Lung (tissue), 13 donors: ENCODE measurements around the gene ROS1. TPM values are rescaled to one million over a fixed set of nuclear protein-coding genes. Genes with fewer than 3 reads are reported as not detected.
"Not testable (repeated sequence)": the region's sequence is repeated elsewhere in the genome, so short reads cannot be mapped to it uniquely, and the experiment has no call there.

Source experiments
- ATAC-seq: fragments of 200-7000 bp; cut with Tn5 transposase; one replicate; pipeline ENCODE4 v1.9.1; 2020; ENCODE audit warnings: moderate number of reproducible peaks; ENCODE audit not compliant: insufficient read depth, low FRiP score
- DNase-seq, 3 donors: peaks; one replicate each; pipeline ENCODE4 v3.0.0-alpha.2; 2013 to 2017
- H3K27ac ChIP-seq, 2 donors: one replicate each; pipeline ENCODE4 v1.5.1; 2013; ENCODE audit warnings: mild to moderate bottlenecking in 2 of 2, moderate library complexity in 2 of 2, control low read depth in 1 of 2, inconsistent platforms in 1 of 2, low read depth in 1 of 2, low read length in 1 of 2
- H3K27me3 ChIP-seq, 3 donors: one replicate each; pipeline ENCODE4 v1.5.1; 2013; ENCODE audit warnings: low read length in 2 of 3; ENCODE audit not compliant: control insufficient read depth in 3 of 3, insufficient read depth in 3 of 3
- H3K36me3 ChIP-seq, 4 donors: one replicate each; pipeline ENCODE4 v1.5.1; 2013; ENCODE audit warnings: low read length in 4 of 4, mild to moderate bottlenecking in 1 of 4, moderate library complexity in 1 of 4; ENCODE audit not compliant: control insufficient read depth in 4 of 4, insufficient read depth in 4 of 4
- H3K4me1 ChIP-seq, 5 donors: one replicate each; pipeline ENCODE4 v1.5.1; 2013; ENCODE audit warnings: low read length in 5 of 5, mild to moderate bottlenecking in 2 of 5, moderate library complexity in 1 of 5; ENCODE audit not compliant: control insufficient read depth in 5 of 5, insufficient read depth in 5 of 5
- H3K4me3 ChIP-seq: one replicate; pipeline ENCODE4 v1.5.1; 2013; ENCODE audit warnings: mild to moderate bottlenecking, control low read depth, moderate library complexity
- H3K9ac ChIP-seq, 2 donors: one replicate each; pipeline ENCODE4 v1.5.1; 2013; ENCODE audit warnings: low read length in 2 of 2, control low read depth in 1 of 2; ENCODE audit not compliant: insufficient read depth in 1 of 2
- H3K9me3 ChIP-seq, 4 donors: one replicate each; pipeline ENCODE4 v1.5.1; 2013; ENCODE audit warnings: low read length in 3 of 4, mild to moderate bottlenecking in 1 of 4, moderate library complexity in 1 of 4; ENCODE audit not compliant: control insufficient read depth in 4 of 4, insufficient read depth in 3 of 4
- CTCF ChIP-seq: IDR thresholded peaks from 2 replicates; pipeline ENCODE4 v1.5.1; 2012; ENCODE audit warnings: mild to moderate bottlenecking; ENCODE audit errors: control extremely low read depth, extremely low read depth
- WGBS, 2 donors: extraction: QIAGEN DNeasy Blood & Tissue Kit; methylation state at CpG; one replicate each; pipeline ENCODE4 v1.1.7; 2013; 5-methylcytosine and 5-hydroxymethylcytosine counted together
- polyA plus RNA-seq, 2 donors: library from polyadenylated mRNA; stranded (reverse); fragments of 200-250 nt; gene quantifications; one replicate each; pipeline ENCODE4 v1.2.1, GENCODE V29; 2013
- small RNA-seq: library from RNA; depleted of rRNA; stranded (forward); fragments of <200 nt; gene quantifications from one replicate; pipeline ENCODE3, GENCODE V24; 2014; ENCODE audit warnings: low replicate concordance
- total RNA-seq, 2 donors: library from RNA; depleted of rRNA in 1 of 2; stranded (reverse); fragments of >200 nt in 1 of 2; gene quantifications; one replicate each; pipeline ENCODE4 v1.2.1, GENCODE V29; 2014 to 2021
- donor health status: control.
- donor health status: control.
- donor health status: Bipolar disorder and iron deficiency.
- donor health status: healthy.
- donor health status: DM: yes; HTN: yes; CAD: no.

ROS1 gene
- total and polyA plus RNA-seq, 4 donors = 15.5 to 263 (median 59.4) TPM

GRCh38 chr6:117262799-117263198 is 162.9 kb downstream of the ROS1 start:
- peaks cover 7 to 84% (median 78%) of the 10 kb centered on the region in 3 donors for H3K27me3 ChIP-seq
- no peak overlapping the region for H3K9ac ChIP-seq
- peak in 1 of 3 donors; percentile 10 for DNase-seq
- peaks cover 0 to 11% (median 0%) of the 10 kb centered on the region in 4 donors for H3K9me3 ChIP-seq
- ATAC-seq = no peak
- H3K4me1 ChIP-seq = peaks cover 0 to 20% (median 0%) of the 10 kb centered on the region in 5 donors
- no peak for TF ChIP-seq CTCF
- H3K4me3 ChIP-seq = no peak overlapping the region
- H3K36me3 ChIP-seq = no peaks in the 10 kb centered on the region
- WGBS, 2 donors = 37 to 41% methylated on average over 8 of the region's 8 CpGs
- H3K27ac ChIP-seq = no peak overlapping the region

GRCh38 chr6:117253785-117254184 is 172.0 kb downstream of the ROS1 start:
- no peak overlapping the region for H3K4me3 ChIP-seq
- DNase-seq (no peak), ATAC-seq (no peak)
- H3K4me1 ChIP-seq = no peaks in the 10 kb centered on the region
- TF ChIP-seq CTCF = no peak
- WGBS, 2 donors = 77 to 89% methylated on average over 2 of the region's 2 CpGs
- no peak overlapping the region for H3K9ac ChIP-seq
- H3K9me3 ChIP-seq = peaks cover 0 to 2% (median 0%) of the 10 kb centered on the region in 4 donors
- H3K27ac ChIP-seq = no peak overlapping the region
- peaks cover 0 to 2% (median 0%) of the 10 kb centered on the region in 3 donors for H3K27me3 ChIP-seq
- no peaks in the 10 kb centered on the region for H3K36me3 ChIP-seq

- H3K9me3 ChIP-seq, H3K36me3 ChIP-seq, H3K9ac ChIP-seq, ATAC-seq, H3K4me1 ChIP-seq, H3K27me3 ChIP-seq, DNase-seq, H3K4me3 ChIP-seq, H3K27ac ChIP-seq: not testable (repeated sequence)
- 81 to 82% methylated on average over 18 to 19 of the region's 20 CpGs for WGBS, 2 donors
Measured at GRCh38 chr6:117244979-117245378, 180.8 kb downstream of the ROS1 start.

- H3K4me3 ChIP-seq, H3K27ac ChIP-seq, H3K9me3 ChIP-seq, H3K4me1 ChIP-seq, H3K36me3 ChIP-seq, DNase-seq, H3K27me3 ChIP-seq, ATAC-seq, H3K9ac ChIP-seq: not testable (repeated sequence)
- WGBS, 2 donors = 69 to 83% methylated on average over 6 to 11 of the region's 13 CpGs
Measured at GRCh38 chr6:117244571-117244970, 181.2 kb downstream of the ROS1 start.

Small RNA genes lying within 50 kb of the gene (small RNA-seq; reads per million reads assigned to genes)
- gene RN7SKP18 (not detected), gene RNU6-253P (not detected)

Other genes with a start within 250 kb of the ROS1 start
- gene VGLL2, start 160.4 kb downstream of the ROS1 start, total RNA-seq = not detected
- not detected for gene VGLL2, start 160.4 kb downstream of the ROS1 start, polyA plus RNA-seq
- gene DCBLD1, start 56.7 kb upstream of the ROS1 start, total RNA-seq = 10 to 100 TPM; 14.6 to 38.1 TPM
- 10 to 100 TPM; 10.0 to 11.4 TPM for gene DCBLD1, start 56.7 kb upstream of the ROS1 start, polyA plus RNA-seq
- 10 to 100 TPM; 14.9 to 54.5 TPM for gene GOPC, start 176.6 kb upstream of the ROS1 start, total RNA-seq
- 10 to 100 TPM; 11.4 to 13.8 TPM for gene GOPC, start 176.6 kb upstream of the ROS1 start, polyA plus RNA-seq
- gene NUS1, start 249.5 kb upstream of the ROS1 start, total RNA-seq = 10 to 100 TPM; 30.3 to 36.5 TPM
- gene NUS1, start 249.5 kb upstream of the ROS1 start, polyA plus RNA-seq = 10 to 100 TPM; 20.3 to 32.7 TPM